Nephron (organoid): ENCODE measurements around the gene A2ML1.

Source experiments
- H3K27ac Mint-ChIP-seq, 3 experiments: 2 replicates each; pipeline ENCODE4 v1.8.0; 2020; ENCODE audit warnings: mixed read lengths in 3 of 3, mild to moderate bottlenecking in 2 of 3, moderate library complexity in 1 of 3
- H3K27me3 Mint-ChIP-seq: 2 replicates; pipeline ENCODE4 v1.8.0; 2021; ENCODE audit warnings: low read depth, mild to moderate bottlenecking, moderate library complexity, mixed read lengths
- H3K36me3 Mint-ChIP-seq: 2 replicates; pipeline ENCODE4 v1.8.0; 2020; ENCODE audit warnings: low read depth, mixed read lengths
- H3K4me1 Mint-ChIP-seq: 2 replicates; pipeline ENCODE4 v1.8.0; 2020; ENCODE audit warnings: mixed read lengths
- H3K4me3 Mint-ChIP-seq, 3 experiments: 2 replicates each; pipeline ENCODE4 v1.8.0; 2020; ENCODE audit warnings: mild to moderate bottlenecking in 3 of 3, mixed read lengths in 3 of 3, moderate library complexity in 2 of 3
- H3K9me3 Mint-ChIP-seq: 2 replicates; pipeline ENCODE4 v1.8.0; 2020; ENCODE audit warnings: mixed read lengths
- TF ChIP-seq, protein P1 (sequence below), 3 experiments: fragments of 200-600 bp; sonication (generic); IDR thresholded peaks; one replicate each; pipeline ENCODE4 v1.5.0; 2021; ENCODE audit warnings: antibody characterized with exemption in 3 of 3; ENCODE audit not compliant: unreplicated experiment in 3 of 3

The A2ML1 gene

DNA sequence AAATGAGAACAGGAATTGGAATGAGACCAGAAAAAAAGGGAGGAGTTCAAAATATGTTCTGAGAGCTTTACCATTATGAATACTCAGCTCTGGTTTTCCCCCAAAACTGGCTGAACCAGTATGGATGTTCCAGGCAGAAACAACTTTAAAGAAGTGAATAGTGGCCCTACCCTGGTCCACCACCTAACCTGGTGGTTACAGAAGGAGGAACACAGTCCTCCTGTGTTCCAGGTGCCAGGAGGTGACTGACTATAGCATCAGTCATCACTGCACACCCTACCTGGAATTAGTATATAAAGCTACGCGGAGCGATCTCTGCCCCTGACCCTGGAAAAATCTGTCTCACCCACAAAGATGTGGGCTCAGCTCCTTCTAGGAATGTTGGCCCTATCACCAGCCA lies at the start of gene A2ML1:
Gene A2ML1 (plus strand): TSS at position 324 of the 400 bp plus-strand sequence. CDS start 31 bp downstream, at position 355.
- Mint-ChIP-seq H3K9me3 (peaks cover 8% of the 10 kb centered on the region), H3K4me1 (no peaks in the 10 kb centered on the region), H3K27ac (no peak within 1 kb of the TSS), H3K36me3 (no peaks in the 10 kb centered on the region), H3K27me3 (no peaks in the 10 kb centered on the region), H3K4me3 (no peak within 1 kb of the TSS)
- TF ChIP-seq, protein P1, sequence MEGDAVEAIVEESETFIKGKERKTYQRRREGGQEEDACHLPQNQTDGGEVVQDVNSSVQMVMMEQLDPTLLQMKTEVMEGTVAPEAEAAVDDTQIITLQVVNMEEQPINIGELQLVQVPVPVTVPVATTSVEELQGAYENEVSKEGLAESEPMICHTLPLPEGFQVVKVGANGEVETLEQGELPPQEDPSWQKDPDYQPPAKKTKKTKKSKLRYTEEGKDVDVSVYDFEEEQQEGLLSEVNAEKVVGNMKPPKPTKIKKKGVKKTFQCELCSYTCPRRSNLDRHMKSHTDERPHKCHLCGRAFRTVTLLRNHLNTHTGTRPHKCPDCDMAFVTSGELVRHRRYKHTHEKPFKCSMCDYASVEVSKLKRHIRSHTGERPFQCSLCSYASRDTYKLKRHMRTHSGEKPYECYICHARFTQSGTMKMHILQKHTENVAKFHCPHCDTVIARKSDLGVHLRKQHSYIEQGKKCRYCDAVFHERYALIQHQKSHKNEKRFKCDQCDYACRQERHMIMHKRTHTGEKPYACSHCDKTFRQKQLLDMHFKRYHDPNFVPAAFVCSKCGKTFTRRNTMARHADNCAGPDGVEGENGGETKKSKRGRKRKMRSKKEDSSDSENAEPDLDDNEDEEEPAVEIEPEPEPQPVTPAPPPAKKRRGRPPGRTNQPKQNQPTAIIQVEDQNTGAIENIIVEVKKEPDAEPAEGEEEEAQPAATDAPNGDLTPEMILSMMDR (IDR thresholded peaks at IDR 0.05; ENCODE audit: unreplicated experiment in 3 of 3), result no peak

DNA sequence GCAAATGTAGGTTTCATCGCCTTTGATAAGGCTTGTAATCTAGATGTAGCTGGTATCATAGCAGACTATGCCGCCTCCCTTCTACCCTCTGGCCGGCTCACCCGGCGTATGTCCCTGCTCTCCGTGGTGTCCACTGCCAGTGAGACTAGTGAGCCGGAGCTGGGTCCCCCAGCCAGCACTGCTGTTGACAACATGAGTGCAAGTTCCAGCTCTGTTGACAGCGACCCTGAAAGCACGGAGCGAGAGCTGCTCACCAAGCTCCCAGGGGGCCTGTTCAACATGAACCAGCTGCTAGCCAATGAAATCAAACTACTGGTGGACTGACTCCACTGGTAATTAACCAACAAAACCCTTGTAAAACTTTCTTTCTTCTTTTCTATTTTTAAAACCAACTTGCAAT lies 49.0 kb upstream of the A2ML1 start:
- no peaks in the 10 kb centered on the region for H3K27me3 Mint-ChIP-seq

DNA sequence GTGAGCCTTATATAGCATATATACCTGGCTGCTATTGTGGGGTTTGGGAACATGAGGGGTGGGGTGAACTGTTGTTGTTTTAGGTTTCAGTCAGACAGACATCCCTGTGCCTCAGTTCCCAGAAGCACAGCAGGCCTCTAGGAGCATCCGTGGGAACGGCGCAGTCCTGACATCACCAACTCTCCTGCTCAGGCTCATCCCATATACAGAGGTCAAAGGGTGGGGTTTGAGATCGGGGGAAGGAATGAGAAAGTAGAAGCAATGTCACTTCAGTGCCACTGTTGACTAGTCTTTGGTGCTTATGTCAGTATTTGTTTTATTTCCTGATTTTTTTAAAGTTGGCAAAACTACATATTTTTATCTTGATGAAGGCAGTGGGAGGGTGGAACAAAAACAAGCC lies 43.1 kb upstream of the A2ML1 start:
- H3K9me3 Mint-ChIP-seq, result no peaks in the 10 kb centered on the region
- peaks cover 26% of the 10 kb centered on the region for H3K36me3 Mint-ChIP-seq
- H3K27me3 Mint-ChIP-seq, result no peaks in the 10 kb centered on the region
- H3K4me1 Mint-ChIP-seq, result peaks cover 5% of the 10 kb centered on the region
- TF ChIP-seq, protein P1 (IDR thresholded peaks at IDR 0.05; ENCODE audit: unreplicated experiment in 3 of 3), result no peak
- no peak overlapping the region for H3K4me3 Mint-ChIP-seq
- H3K27ac Mint-ChIP-seq, result no peak overlapping the region

More for the DNA sequence above, 49.0 kb upstream of the A2ML1 start:
- Mint-ChIP-seq H3K4me3 (no peak overlapping the region), H3K4me1 (peaks cover 5% of the 10 kb centered on the region), H3K9me3 (no peaks in the 10 kb centered on the region), H3K27ac (no peak overlapping the region), H3K36me3 (peaks cover 50% of the 10 kb centered on the region)
- TF ChIP-seq, protein P1 (IDR thresholded peaks at IDR 0.05; ENCODE audit: unreplicated experiment in 3 of 3), result no peak

DNA sequence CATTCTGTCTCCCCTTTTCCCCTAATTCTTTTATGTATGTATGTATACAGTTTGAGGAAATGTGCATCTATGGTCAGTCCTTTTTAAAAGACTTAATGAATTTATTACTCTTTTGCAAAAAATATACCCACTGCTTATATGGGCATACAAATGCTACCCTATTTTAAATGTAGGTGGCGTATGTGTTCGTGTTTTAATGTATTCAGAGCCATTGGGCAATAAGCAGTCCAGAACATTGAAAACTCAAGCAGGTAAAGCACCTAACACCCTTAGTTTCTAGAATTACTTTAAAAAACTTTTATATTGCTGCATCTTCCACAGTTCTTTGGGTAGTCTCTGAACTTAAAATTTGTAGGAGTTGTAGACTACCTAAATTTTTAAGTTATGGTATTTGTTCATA lies 42.6 kb upstream of the A2ML1 start:
- H3K36me3 Mint-ChIP-seq, result peaks cover 21% of the 10 kb centered on the region
- H3K27ac Mint-ChIP-seq, result peak overlapping the region in 1 of 3 experiments; percentile 2

DNA sequence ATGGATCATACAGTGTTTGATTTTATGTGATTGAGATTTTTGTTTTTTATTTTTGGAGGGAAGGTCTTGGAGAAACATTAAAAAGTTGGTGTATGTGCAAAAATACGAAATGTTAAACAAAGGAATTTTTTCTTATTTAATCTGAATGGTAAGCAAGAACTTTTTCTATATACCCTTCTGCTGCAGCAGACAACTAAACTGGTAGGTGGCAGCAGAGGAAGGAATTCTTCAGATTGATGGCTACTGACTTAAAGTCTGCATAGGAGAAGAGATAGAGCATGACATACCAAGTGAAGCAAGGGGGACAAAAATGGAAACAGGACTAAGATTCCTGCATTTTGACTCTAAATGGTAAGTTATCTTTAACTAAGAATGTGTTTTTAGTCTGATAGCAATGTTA lies 42.0 kb upstream of the A2ML1 start:
- H3K4me1 Mint-ChIP-seq, result peaks cover 5% of the 10 kb centered on the region
- no peaks in the 10 kb centered on the region for H3K27me3 Mint-ChIP-seq
- no peak overlapping the region for H3K4me3 Mint-ChIP-seq
- peaks cover 17% of the 10 kb centered on the region for H3K36me3 Mint-ChIP-seq
- TF ChIP-seq, protein P1 (IDR thresholded peaks at IDR 0.05; ENCODE audit: unreplicated experiment in 3 of 3), result peak; percentile 44 to 55 (median 44)
- no peaks in the 10 kb centered on the region for H3K9me3 Mint-ChIP-seq
- peak overlapping the region in 1 of 3 experiments; percentile 2 for H3K27ac Mint-ChIP-seq

More for the DNA sequence above, 42.6 kb upstream of the A2ML1 start:
- TF ChIP-seq, protein P1 (IDR thresholded peaks at IDR 0.05; ENCODE audit: unreplicated experiment in 3 of 3), result no peak
- Mint-ChIP-seq H3K4me3 (no peak overlapping the region), H3K4me1 (peaks cover 5% of the 10 kb centered on the region), H3K9me3 (no peaks in the 10 kb centered on the region), H3K27me3 (no peaks in the 10 kb centered on the region)

DNA sequence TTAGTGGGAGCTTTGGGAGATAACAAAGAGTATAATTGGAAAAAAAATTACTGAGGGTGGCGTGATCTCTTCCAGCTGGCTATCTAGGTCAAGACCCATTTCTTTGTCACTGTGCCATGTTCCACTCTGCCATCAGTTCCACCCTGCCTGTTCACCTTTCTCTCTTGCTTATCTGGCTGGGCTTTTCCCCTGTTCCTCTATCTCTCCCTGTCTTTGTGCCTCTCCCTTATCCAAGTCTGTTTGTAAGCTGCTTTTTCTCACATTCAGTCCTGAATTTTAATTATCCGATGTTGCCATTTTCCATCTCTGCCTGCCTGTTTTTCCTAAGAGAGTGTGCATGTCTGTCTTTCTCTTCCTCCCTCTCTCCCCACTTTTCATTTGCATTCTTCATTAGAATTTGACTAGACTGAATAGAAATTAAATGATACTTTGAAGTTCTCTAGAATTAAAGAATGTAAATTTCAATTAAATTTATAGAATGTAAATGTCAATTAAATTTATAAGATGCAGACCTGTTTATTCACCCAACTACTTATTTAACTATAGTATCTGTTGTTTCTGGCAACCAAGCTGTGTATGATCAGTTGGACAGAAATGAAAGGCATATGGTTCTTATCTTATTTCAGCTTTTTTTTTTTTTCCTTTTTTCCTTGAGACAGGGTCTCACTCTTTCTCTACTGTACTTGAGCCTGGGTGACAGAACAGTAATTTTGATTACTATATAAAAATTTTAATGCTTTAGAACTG lies 40.9 kb upstream of the A2ML1 start:
- no peaks in the 10 kb centered on the region for H3K9me3 Mint-ChIP-seq

More for the DNA sequence above, 40.9 kb upstream of the A2ML1 start:
- Mint-ChIP-seq H3K36me3 (peaks cover 12% of the 10 kb centered on the region), H3K4me3 (no peak overlapping the region), H3K27me3 (no peaks in the 10 kb centered on the region), H3K27ac (peak overlapping the region in 2 of 3 experiments; percentile 6 to 12), H3K4me1 (peaks cover 5% of the 10 kb centered on the region)
- TF ChIP-seq, protein P1 (IDR thresholded peaks at IDR 0.05; ENCODE audit: unreplicated experiment in 3 of 3), result no peak
